GM19328 (cell line): ENCODE data around the gene TMEM134.
"Not testable (repeated sequence)": the region's sequence is repeated elsewhere in the genome, so short reads cannot be mapped to it uniquely, and the experiment has no call there.

ENCODE experiments used
- ATAC-seq: cut with Tn5 transposase; IDR thresholded peaks from one replicate; pipeline ENCODE4 v1.9.1; 2021; ENCODE audit warnings: mild to moderate bottlenecking, moderate library complexity; ENCODE audit not compliant: unreplicated experiment

The TMEM134 gene

GRCh38 chr11:67468759-67469507, at the start of gene TMEM134:
Gene TMEM134 (minus strand): TSS chr11:67469251. CDS start chr11:67469192, 59 bp downstream.
- peak; percentile 72 for ATAC-seq

DNA sequence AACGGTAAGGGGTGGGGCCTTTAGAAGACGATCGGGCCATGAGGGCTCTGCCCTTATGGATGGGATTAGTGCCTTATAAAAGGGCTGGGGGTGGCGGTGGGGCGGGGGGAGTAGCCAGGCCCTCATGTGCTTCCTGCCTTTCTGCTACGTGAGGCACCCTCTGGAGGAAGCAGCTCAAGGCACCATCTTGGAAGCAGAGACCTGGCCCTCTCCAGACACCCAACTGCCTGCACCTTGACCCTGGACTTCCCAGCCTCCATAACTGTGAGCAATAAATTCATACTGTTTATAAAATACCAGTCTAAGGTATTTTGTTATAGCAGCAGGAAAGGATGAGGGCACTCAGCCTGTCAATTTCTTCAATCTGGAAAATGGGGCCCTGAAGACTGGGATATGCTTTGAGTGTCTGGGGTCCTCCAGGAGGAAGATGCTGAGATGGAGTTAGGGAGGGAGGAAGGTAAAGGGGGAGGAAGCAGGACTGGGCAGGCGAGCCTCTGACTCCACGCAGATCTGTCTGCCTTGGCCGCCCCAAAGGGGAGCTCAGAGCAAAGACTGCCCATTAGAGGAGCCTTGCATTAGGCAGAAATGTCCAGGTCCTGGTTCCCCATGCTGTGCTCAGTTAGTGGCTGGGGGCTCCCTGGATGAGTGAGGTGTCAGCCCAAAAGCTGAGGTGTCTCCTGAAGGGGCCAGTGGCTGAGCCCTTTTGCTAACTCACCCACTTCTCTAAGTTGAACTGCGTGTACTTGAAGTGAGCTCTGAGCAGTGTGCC, 48.9 kb upstream of the TMEM134 start:
- ATAC-seq = no peak

DNA sequence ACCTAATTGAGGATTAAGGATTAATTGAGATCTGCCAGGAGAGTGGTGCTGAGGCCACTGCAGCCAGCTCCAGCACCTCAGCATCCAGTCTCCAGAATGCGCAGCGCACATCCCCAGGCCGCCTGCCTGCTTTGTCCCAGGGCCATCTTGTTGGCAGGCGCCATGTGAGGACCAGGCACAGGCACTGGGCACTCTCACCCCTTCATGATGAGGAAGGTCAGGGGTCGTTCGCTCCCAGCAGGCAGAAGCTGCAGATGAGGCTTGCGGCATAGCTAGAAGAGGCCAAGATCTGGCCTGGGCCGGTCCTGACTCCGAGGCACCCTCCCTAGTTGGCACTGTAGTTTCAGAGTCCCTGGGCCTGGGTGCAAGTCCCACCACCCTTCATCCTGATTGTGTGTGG, 47.8 kb upstream of the TMEM134 start:
- ATAC-seq = no peak

DNA sequence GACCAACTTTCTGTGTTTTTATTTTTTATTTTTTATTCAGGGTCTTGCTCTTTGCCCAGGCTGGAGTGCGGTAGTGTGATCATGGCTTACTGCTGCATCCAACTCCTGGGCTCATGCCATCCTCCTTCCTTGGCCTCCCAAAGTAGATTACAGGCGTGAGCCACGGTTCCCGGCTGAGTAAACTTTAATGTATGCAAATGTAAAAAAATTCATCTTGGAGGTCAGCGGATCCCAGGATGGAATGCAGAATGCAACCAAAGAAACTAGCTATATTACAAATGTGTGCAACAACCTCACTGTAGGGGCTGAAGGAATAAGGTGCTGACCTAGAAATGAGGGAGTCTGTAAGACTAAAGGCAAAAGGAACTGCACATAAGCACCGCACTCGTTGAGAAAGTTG, 45.1 kb upstream of the TMEM134 start:
- no peak for ATAC-seq

GRCh38 chr11:67511558-67511957, 42.5 kb upstream of the TMEM134 start:
- not testable (repeated sequence) for ATAC-seq

DNA sequence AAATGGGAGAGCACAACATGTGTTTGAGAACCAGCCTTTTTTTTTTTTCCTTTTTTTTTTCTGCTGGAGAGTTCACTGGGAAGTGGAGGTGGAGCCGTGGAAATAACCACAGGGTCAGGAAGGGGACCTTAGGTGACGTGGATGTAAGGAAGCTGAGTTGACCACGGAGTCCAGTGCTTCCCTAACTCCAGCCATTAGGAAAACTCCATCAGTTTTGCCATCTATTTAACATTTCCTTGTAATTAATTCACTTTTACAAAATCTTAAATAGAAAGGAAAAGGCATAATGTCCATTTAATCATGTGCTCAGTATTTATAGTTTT, 40.9 kb upstream of the TMEM134 start:
- ATAC-seq = no peak

- ATAC-seq = peak; percentile 35
Measured at GRCh38 chr11:67508486-67509121, 39.6 kb upstream of the TMEM134 start.

GRCh38 chr11:67507864-67508485, 38.9 kb upstream of the TMEM134 start, which contains the start of gene CDK2AP2:
Gene CDK2AP2 (minus strand): TSS chr11:67508162. CDS start chr11:67508082, 80 bp downstream.
- peak; percentile 78 for ATAC-seq

DNA sequence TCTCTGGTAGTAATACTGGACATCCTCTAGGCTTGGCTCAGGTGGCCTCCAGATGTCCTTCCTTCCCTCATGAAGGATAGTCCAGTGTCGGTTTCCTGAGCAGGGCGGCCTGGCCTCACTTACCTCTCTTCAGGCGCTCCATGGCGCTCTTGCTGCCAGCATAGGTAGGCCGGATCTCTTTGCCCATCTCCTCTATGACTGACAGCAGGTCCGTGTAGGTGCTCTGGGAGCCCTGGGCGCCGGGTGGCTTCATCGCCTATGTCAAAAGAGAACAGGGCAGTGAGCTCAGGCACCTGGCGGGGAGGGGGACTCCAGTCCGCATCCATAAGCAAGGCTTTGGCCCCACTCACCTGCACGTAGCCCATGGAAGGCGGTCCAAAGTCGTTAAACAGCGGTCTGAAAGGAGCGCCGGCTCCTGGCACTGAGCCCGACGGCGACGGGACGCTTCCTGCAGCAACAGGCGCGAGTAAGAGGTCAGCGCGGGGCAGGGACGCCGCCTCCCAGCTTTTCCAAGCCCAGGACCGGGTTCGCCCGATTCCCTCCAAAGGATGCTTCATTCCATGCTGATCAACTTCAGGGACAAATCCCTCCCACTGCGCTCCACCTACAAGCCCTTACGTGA, 38.3 kb upstream of the TMEM134 start:
- ATAC-seq = no peak

- ATAC-seq = no peak
Measured at GRCh38 chr11:67506426-67507051, 37.5 kb upstream of the TMEM134 start.

DNA sequence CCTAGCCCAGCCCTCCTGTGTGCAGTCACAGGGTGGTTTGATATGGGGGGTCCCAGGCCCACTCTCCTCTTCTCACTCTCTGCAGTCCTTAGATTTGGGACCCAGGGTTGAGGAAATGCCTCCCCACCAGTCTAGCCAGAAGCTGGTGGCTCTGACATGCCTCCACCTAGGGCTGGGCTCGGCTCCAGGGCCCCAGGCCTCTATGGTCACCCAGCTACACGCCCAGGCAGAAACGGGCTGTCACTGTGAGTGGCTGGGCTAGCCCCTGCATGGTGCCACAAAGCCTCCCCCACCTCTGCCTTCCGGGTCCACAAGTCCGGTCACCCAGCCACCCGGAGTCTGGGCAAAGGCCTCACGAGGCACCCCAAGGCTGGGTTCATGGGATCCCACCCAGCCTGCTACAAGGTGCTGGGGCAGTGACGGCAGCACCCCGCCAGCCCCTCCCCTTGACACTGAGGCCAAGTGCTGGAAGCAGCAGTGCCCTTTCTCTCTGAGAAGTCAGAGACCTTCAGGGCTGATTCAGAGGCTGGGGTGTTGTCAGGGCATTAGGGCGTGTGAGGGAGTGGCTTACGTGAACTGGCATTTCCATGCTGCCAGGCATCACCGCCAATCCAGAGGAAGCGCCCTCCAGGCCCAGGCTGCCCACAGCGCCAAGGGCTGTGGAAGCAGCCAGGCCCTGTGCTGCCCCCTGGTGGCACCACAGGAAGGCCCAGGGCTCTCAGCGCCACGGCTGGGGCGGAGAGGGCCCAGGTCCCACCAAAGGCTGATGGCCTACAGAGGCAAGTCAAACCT, 36.8 kb upstream of the TMEM134 start:
- ATAC-seq = no peak

DNA sequence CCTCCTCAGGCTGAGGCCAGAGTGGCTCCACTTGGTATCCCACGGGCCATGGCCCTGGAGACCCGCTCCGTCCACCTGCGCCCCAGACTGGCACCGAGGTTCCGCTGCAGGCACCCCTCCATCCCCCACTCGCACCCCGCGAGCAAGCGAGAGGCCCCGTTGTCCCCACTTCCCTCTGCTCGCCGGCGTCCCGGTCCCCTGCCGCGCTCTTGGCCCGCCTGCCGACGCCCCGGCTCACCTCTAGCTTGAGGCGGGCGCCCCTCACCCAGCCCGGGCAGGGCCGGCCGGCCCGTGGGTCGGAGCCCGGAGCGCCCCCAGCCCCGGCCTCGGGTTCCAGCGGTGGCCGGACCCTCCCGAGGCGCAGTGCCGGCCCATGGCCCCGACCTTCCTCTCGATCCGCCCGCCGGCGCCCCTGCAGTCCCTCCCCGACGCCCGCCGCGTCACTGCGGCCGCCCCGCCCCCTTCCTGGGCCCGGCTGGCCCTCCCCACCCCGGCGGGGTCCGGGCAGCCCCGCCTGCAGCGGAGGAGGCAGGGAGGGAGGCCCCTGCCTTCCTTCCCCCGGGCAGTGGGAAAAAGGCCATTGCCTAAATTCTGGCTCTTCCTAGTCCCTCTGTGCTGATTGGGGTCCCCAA, 36.0 kb upstream of the TMEM134 start, which contains the start of gene PITPNM1:
Gene PITPNM1 (minus strand): TSS at position 414 of the 632 bp plus-strand sequence. CDS start 1,183 bp downstream, outside the sequence.
- no peak for ATAC-seq

DNA sequence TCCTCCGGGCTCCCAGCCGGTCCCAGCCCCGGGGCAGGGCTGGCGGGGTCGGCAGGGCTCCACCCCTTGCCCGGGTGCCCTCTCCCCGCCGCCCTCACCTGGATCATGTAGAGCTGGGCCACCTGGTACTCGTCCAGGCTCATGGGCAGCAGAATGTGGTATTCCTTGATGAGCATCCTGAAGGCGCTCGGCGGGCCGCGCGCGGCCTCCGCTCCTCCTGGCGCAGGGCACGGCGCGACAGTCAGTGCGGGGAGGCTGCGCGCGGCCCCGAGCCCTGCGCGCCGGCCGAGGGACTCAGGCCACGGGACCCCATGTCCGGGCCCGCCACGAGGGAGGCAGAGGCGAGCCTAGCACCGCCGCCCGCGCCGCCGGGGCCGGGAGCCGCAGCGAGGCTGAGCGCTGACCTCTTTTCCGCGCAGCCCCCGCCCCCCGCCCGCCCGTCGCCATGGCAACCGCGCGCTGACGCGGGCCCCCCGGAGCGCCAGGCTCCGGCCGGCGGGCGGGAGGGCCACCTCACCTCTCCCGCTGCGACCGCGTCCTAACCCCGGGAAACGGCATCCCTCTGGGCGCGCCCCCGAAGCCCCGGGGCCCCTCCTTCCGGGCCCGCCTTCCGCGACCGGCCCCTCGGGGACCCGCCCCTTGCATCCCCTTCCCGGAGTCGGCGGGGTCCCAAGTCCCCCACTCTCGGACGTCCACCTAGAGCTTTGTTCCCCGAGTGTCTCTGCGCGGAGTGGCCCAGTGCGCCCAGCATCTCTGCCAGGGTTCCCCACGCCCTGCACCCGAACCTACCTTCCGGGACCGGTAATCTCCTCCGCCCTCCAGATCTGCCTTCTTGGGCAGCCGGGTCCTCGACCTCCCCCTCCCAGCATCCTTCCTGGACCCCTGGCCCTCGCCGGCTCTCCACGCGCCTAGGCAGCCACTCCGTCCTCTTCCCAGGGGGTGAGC, 35.2 kb upstream of the TMEM134 start:
- ATAC-seq = no peak

GRCh38 chr11:67503119-67504004, 34.3 kb upstream of the TMEM134 start:
- ATAC-seq = no peak

DNA sequence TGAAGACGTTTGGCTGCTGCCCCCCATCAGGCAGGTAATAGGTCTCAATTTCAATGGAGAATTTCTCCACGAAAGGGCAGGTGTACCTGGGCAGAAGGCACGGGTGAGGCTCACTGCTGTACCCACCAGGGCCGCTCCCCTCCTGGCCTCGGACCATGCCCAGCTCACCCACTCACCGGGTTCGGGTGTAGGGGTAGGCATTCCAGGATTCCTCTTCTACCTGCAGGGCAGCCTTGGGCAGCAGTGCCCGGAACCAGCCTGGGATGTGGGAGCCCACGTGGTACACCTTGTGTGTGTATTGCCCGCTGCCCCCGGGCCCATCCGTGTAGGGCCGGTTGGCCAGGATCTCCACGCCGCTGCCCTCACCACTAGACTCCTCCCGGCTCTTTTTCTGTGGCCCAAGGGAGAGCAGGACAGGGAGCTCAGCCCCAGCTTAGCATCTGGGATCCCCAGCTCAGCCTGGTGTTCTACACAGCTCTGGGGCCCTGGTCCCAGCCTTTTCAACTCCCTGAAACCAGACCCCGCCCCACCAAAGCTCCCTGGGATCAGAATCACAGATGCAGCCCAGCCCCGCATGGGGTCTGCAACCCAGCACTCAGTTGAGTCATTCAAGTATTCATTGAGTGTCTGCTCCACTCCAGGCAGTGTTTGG, 33.4 kb upstream of the TMEM134 start:
- no peak for ATAC-seq

GRCh38 chr11:67501854-67502253, 32.8 kb upstream of the TMEM134 start:
- ATAC-seq = no peak
